Stomach (tissue), 9 donors: Measurements from ENCODE around the gene MCEMP1. TPM values are rescaled to one million over a fixed set of nuclear protein-coding genes. Genes with fewer than 3 reads are reported as not detected.
"Not testable (repeated sequence)": the region's sequence is repeated elsewhere in the genome, so short reads cannot be mapped to it uniquely, and the experiment has no call there.

Experiments used
- DNase-seq, 2 donors: peaks; one replicate each; pipeline versions ENCODE4 v3.0.0 to v3.0.0-alpha.2; 2013 to 2019
- H3K27ac ChIP-seq, 5 donors: fragments of 200-600 bp in 4 of 5; sonication (generic) in 4 of 5; one replicate each; pipeline ENCODE4 v1.5.1; 2013 to 2019; ENCODE audit warnings: mild to moderate bottlenecking in 1 of 5, moderate library complexity in 1 of 5
- H3K27me3 ChIP-seq, 3 donors: fragments of 200-600 bp; sonication (generic); one replicate each; pipeline ENCODE4 v1.5.1; 2017 to 2019; ENCODE audit warnings: mixed run types in 1 of 3
- H3K36me3 ChIP-seq, 4 donors: fragments of 200-600 bp; sonication (generic); 1 replicate in 3 of 4; 2 replicates in 1 of 4; pipeline ENCODE4 v1.5.1; 2016 to 2019
- H3K4me1 ChIP-seq, 4 donors: fragments of 200-600 bp; sonication (generic); one replicate each; pipeline ENCODE4 v1.5.1; 2016 to 2019
- H3K4me3 ChIP-seq, 4 donors: fragments of 200-600 bp; sonication (generic) in 3 of 4; one replicate each; pipeline ENCODE4 v1.5.1; 2016 to 2019; ENCODE audit warnings: mild to moderate bottlenecking in 1 of 4
- H3K9me3 ChIP-seq, 4 donors: fragments of 200-600 bp; sonication (generic); one replicate each; pipeline ENCODE4 v1.5.1; 2016 to 2019
- CTCF ChIP-seq, 7 experiments: fragments of 450-650 bp in 4 of 7; fragments of 200-600 bp in 3 of 7; sonication (generic) in 3 of 7; IDR thresholded peaks; one replicate each; pipeline ENCODE4 v1.5.1; 2016 to 2019; ENCODE audit warnings: antibody characterized with exemption in 7 of 7, control low read depth in 2 of 7, mild to moderate bottlenecking in 1 of 7
- EP300 ChIP-seq: sonication (generic); formaldehyde crosslinking; IDR thresholded peaks from one replicate; pipeline ENCODE4 v1.6.1; 2017; ENCODE audit warnings: antibody characterized with exemption
- POLR2A ChIP-seq, 4 donors: fragments of 450-650 bp; IDR thresholded peaks; one replicate each; pipeline ENCODE4 v1.6.1; 2016; ENCODE audit warnings: antibody characterized with exemption in 4 of 4, control low read depth in 2 of 4, mild to moderate bottlenecking in 1 of 4, moderate library complexity in 1 of 4
- POLR2AphosphoS5 ChIP-seq, 3 donors: sonication (generic); formaldehyde crosslinking; IDR thresholded peaks; one replicate each; pipeline ENCODE4 v1.6.1; 2016; ENCODE audit warnings: antibody characterized with exemption in 3 of 3
- WGBS, 5 donors: extraction: QIAGEN DNeasy Blood & Tissue Kit in 3 of 5; methylation state at CpG; one replicate each; pipeline versions ENCODE4 v1.1.5 to v1.1.7; 2013 to 2018; 5-methylcytosine and 5-hydroxymethylcytosine counted together
- intact Hi-C: fragments of 100-400 bp; cut with DNase I; formaldehyde crosslinking; loops from one replicate; pipeline ENCODE4 v1.15.1; 2023; ENCODE audit warnings: low total_unique reads
- polyA plus RNA-seq, 3 donors: library from polyadenylated mRNA; stranded (reverse); fragments of 200-250 nt; gene quantifications; one replicate each; pipeline ENCODE4 v1.2.3, GENCODE V29; 2013
- total RNA-seq, 5 donors: library from RNA; depleted of rRNA; stranded (reverse); fragments of >200 nt; gene quantifications; one replicate each; pipeline versions ENCODE4 v1.1.0 to v1.2.3, GENCODE V29; 2014 to 2016
- donor health status: healthy with polysubstance abuse.
- donor health status: Bipolar disorder and iron deficiency.
- donor health status: healthy.

Gene MCEMP1
- total and polyA plus RNA-seq, 8 donors: 0.37 to 9.1 (median 0.94) TPM; not detected in 2

DNA sequence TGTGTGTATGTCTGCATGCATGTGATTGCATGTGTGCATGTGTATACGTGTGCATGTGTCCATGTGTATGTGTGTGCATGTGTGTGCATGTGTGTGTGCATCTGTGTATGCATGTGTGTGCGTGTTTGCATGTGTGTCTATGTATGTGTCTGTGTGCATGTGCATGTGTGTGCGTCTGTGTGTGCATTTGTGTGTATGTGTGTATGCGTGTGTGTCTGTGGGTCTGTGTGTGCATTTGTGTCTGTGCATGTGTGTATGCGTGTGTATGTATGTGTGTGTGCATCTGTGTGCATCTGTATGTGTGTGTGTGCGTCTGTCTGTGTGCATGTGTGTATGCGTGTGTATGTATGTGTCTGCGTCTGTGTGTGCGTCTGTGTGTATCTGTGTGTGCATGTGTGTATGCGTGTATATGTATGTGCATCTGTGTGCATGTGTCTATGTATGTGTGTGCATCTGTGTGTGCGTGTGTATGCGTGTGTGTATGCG is 37.0 kb upstream of the MCEMP1 start:
- WGBS, 5 donors: 96 to 99% (median 97%) methylated on average over 13 of the region's 13 CpGs
- H3K4me1 ChIP-seq: peaks cover 0 to 51% (median 28%) of the 10 kb centered on the region in 4 donors
- no peak overlapping the region for H3K27ac ChIP-seq
- peaks cover 0 to 52% (median 25%) of the 10 kb centered on the region in 4 donors for H3K36me3 ChIP-seq
- H3K4me3 ChIP-seq: no peak overlapping the region
- no peaks in the 10 kb centered on the region for H3K9me3 ChIP-seq
- intact Hi-C loops: no loop called here
- DNase-seq: no peak
- H3K27me3 ChIP-seq: peaks cover 0 to 63% (median 9%) of the 10 kb centered on the region in 3 donors
- TF ChIP-seq POLR2AphosphoS5 (IDR thresholded peaks at IDR 0.05) (no peak), POLR2A (IDR thresholded peaks at IDR 0.05) (no peak)

GRCh38 chr19:7640803-7641202 is 36.1 kb upstream of the MCEMP1 start:
- 94 to 96% (median 95%) methylated on average over 11 of the region's 11 CpGs for WGBS, 5 donors
- Histone ChIP-seq H3K4me1 (peaks cover 0 to 54% (median 28%) of the 10 kb centered on the region in 4 donors), H3K4me3 (no peak overlapping the region), H3K9me3 (no peaks in the 10 kb centered on the region), H3K27me3 (peaks cover 0 to 65% (median 9%) of the 10 kb centered on the region in 3 donors), H3K36me3 (peaks cover 0 to 59% (median 32%) of the 10 kb centered on the region in 4 donors), H3K27ac (no peak overlapping the region)
- DNase-seq: no peak
- intact Hi-C loops: no loop called here
- TF ChIP-seq EP300: no peak

- DNase-seq: no peak
- Histone ChIP-seq H3K4me1 (peaks cover 0 to 49% (median 23%) of the 10 kb centered on the region in 4 donors), H3K4me3 (no peak overlapping the region), H3K27me3 (peaks cover 0 to 65% (median 9%) of the 10 kb centered on the region in 3 donors), H3K27ac (no peak overlapping the region), H3K9me3 (no peaks in the 10 kb centered on the region), H3K36me3 (peaks cover 0 to 66% (median 38%) of the 10 kb centered on the region in 4 donors)
- no peak for TF ChIP-seq EP300
- no peak for TF ChIP-seq CTCF (IDR thresholded peaks at IDR 0.05)
- TF ChIP-seq POLR2AphosphoS5 (IDR thresholded peaks at IDR 0.05): no peak
- no peak for TF ChIP-seq POLR2A (IDR thresholded peaks at IDR 0.05)
- WGBS, 5 donors: 85 to 91% (median 88%) methylated on average over 40 to 43 of the region's 43 CpGs
- intact Hi-C loops: no loop called here
These were observed 35.3 kb upstream of the MCEMP1 start for GRCh38 chr19:7641290-7642276.

GRCh38 chr19:7642295-7643030 is 34.4 kb upstream of the MCEMP1 start:
- Histone ChIP-seq H3K4me1 (peaks cover 0 to 45% (median 20%) of the 10 kb centered on the region in 4 donors), H3K36me3 (peaks cover 0 to 75% (median 47%) of the 10 kb centered on the region in 4 donors), H3K9me3 (no peaks in the 10 kb centered on the region), H3K27me3 (peaks cover 0 to 63% (median 2%) of the 10 kb centered on the region in 3 donors), H3K27ac (no peak overlapping the region), H3K4me3 (no peak overlapping the region)
- 88 to 95% (median 92%) methylated on average over 25 to 27 of the region's 27 CpGs for WGBS, 5 donors
- intact Hi-C loops: no loop called here
- no peak for DNase-seq
- TF ChIP-seq POLR2A (IDR thresholded peaks at IDR 0.05) (no peak), CTCF (IDR thresholded peaks at IDR 0.05) (no peak), POLR2AphosphoS5 (IDR thresholded peaks at IDR 0.05) (no peak), EP300 (no peak)

GRCh38 chr19:7643031-7643415 is 33.9 kb upstream of the MCEMP1 start:
- no peak overlapping the region for H3K27ac ChIP-seq
- H3K36me3 ChIP-seq: peaks cover 0 to 78% (median 50%) of the 10 kb centered on the region in 4 donors
- H3K4me1 ChIP-seq: peaks cover 0 to 39% (median 15%) of the 10 kb centered on the region in 4 donors
- no peak for DNase-seq
- 94 to 96% (median 95%) methylated on average over 8 of the region's 8 CpGs for WGBS, 5 donors
- H3K9me3 ChIP-seq: no peaks in the 10 kb centered on the region
- TF ChIP-seq POLR2A (IDR thresholded peaks at IDR 0.05) (no peak), CTCF (IDR thresholded peaks at IDR 0.05) (no peak), EP300 (no peak), POLR2AphosphoS5 (IDR thresholded peaks at IDR 0.05) (no peak)
- peaks cover 0 to 57% (median 0%) of the 10 kb centered on the region in 3 donors for H3K27me3 ChIP-seq
- H3K4me3 ChIP-seq: no peak overlapping the region
- intact Hi-C loops: no loop called here

GRCh38 chr19:7643629-7644549 is 33.0 kb upstream of the MCEMP1 start:
- peaks cover 0 to 71% (median 50%) of the 10 kb centered on the region in 4 donors for H3K36me3 ChIP-seq
- intact Hi-C loops: not testable (repeated sequence)

More at GRCh38 chr19:7643629-7644549, 33.0 kb upstream of the MCEMP1 start:
- Histone ChIP-seq H3K27me3 (peaks cover 0 to 48% (median 0%) of the 10 kb centered on the region in 3 donors), H3K4me1 (peaks cover 0 to 31% (median 7%) of the 10 kb centered on the region in 4 donors)
- not testable (repeated sequence) for H3K27ac ChIP-seq, H3K4me3 ChIP-seq, H3K9me3 ChIP-seq
- DNase-seq: peak; percentile 44 to 49
- WGBS, 5 donors: 46 to 82% (median 71%) methylated on average over 9 to 10 of the region's 10 CpGs
